ENCODE results near the gene SMPDL3B.

DNA sequence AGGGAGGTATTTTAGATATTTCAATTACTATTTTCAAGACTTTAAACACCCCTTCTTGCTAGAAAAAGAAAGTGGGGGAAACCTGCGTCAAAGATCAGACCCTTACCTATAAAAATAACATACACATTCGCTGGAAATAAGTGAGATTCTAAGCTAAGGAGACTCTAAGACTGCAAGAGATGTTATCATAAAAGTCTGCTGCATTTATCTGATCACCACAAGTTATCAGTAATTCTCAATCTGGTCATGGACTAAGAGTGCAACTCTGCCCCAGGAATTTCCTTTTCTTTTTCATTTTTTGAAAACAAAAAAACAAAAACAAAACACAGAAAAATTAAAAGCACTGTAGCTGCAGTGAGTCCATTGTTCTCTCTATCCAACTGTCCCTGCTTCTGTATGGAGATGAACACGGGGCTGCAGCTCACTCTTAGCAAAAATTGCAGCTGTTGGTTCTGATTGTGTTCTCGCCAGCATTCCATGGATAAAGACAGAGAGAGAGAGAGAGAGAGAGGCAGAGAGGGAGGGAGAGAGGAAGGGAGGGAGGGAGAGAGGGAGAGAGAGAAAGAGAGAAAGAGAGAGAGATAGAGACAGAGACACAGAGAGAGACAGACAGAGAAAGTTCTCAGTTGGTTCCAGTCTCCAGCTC lies 39.1 kb downstream of the SMPDL3B start:
- TF ChIP-seq, protein P1, sequence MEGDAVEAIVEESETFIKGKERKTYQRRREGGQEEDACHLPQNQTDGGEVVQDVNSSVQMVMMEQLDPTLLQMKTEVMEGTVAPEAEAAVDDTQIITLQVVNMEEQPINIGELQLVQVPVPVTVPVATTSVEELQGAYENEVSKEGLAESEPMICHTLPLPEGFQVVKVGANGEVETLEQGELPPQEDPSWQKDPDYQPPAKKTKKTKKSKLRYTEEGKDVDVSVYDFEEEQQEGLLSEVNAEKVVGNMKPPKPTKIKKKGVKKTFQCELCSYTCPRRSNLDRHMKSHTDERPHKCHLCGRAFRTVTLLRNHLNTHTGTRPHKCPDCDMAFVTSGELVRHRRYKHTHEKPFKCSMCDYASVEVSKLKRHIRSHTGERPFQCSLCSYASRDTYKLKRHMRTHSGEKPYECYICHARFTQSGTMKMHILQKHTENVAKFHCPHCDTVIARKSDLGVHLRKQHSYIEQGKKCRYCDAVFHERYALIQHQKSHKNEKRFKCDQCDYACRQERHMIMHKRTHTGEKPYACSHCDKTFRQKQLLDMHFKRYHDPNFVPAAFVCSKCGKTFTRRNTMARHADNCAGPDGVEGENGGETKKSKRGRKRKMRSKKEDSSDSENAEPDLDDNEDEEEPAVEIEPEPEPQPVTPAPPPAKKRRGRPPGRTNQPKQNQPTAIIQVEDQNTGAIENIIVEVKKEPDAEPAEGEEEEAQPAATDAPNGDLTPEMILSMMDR (IDR thresholded peaks at IDR 0.05; ENCODE audit: low read length) = no peak
- TF ChIP-seq EZH2 (IDR thresholded peaks at IDR 0.05; ENCODE audit: borderline replicate concordance, low read length) = no peak

All from OCI-LY1 (cell line).